HG02759 (cell line): ENCODE data around the gene SERPINB11.
"Not testable (repeated sequence)": the region's sequence is repeated elsewhere in the genome, so short reads cannot be mapped to it uniquely, and the experiment has no call there.

Experiments
- ATAC-seq: cut with Tn5 transposase; IDR thresholded peaks from one replicate; pipeline ENCODE4 v1.9.1; 2021; ENCODE audit warnings: mild to moderate bottlenecking, moderate library complexity; ENCODE audit not compliant: unreplicated experiment

Gene SERPINB11

DNA sequence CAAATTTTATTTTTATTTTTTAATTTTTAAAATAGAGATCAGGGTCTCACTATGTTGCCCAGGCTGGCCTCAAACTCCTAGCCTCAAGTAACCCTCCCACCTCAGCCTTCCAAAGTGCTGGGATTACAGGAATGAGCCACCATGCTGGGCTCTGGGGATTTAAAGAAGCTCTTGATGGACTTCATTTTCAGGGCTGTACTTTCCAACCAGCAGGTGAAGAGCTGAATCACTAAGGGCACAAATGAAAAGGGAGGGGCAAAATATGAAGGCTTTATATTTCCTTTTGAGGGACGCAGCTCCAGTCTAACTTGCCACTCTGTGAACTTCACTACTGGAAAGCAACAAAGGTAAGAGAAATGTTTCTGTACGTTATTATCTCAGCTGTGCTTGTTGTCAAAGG, at the start of gene SERPINB11:
Gene SERPINB11, plus strand, starts transcription at position 301 of the 400 bp plus-strand sequence. CDS start 7,234 bp downstream, outside the sequence.
- ATAC-seq = no peak

DNA sequence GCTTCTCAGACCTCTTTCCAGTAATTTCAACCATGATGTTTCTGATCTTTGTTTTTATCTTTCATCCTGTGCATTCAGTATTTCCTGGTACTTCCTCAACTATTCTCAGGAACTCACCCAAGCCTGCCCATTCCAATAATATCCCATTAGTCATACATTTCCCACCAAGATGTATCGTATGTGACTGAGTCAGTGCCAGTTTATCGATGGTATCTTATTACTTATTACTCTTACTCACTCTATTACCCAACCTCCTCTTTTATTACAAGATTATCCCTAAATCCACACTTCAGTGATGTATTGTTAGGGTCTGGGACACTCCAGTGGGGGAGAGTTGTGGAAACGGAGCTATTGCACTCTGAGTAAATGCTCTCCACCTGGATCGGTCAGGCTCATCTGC, 43.8 kb upstream of the SERPINB11 start:
- ATAC-seq = not testable (repeated sequence)

- not testable (repeated sequence) for ATAC-seq
Measured at GRCh38 chr18:63661750-63662149, 41.0 kb upstream of the SERPINB11 start, which contains the start of gene SERPINB3. SERPINB3 (minus strand) TSS chr18:63661893; CDS start chr18:63661216, 677 bp downstream.

DNA sequence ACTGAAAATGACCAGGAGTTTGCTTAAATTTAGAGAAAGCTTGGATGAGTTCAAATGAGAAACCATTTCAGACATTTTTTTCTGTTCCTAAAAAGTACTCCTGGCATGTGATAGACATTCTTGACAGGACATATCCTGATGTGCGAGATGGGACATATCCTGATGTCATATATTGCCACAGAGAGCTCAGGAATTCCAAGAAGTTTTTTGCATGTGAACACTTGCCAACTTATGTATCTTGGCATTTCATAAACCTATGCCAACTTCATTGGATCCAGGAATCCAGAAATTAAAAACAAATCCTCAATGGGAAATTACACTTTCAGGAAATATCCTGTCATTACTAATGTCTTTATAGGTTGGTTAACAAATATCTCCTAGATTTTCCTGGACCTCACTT, 38.2 kb upstream of the SERPINB11 start:
- no peak for ATAC-seq

- ATAC-seq = peak; percentile 89
Measured at GRCh38 chr18:63676526-63677323, 26.0 kb upstream of the SERPINB11 start.

DNA sequence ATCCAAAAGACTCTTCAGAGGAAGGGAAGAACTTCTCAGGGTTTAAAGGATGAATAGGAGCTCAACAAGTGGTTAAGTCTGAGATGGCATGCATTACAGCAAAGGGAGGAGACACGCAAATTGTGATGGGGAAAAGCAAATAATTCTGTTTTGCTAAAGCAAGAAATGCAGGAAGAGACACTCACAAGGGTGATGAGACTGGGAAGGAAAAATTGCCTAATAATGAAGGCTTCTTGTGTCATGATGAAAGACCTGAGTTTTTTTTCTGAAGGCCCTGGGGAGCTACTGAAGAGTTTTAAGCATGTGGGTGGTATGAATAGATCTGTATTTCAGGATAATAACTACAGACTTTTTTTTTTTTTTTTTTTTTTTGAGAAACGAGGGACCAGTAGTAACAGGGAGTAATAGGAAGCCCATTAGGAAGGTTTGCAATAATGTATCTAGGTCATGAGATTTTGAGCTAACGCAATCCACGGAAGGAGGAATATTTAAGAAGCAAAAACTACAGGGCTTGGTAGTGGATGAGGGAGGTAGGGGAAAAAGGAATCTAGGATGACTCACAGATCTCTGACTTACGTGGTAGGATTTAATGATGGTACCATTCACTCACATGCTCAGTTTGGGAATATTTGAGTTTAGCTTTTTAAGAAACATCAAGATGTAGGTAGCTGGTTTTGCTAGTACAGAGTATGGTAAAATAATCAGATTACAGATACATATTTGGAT, 25.1 kb upstream of the SERPINB11 start:
- ATAC-seq = no peak

- no peak for ATAC-seq
Measured at GRCh38 chr18:63679820-63680606, 22.7 kb upstream of the SERPINB11 start.

GRCh38 chr18:63681449-63682340, 21.1 kb upstream of the SERPINB11 start:
- no peak for ATAC-seq

DNA sequence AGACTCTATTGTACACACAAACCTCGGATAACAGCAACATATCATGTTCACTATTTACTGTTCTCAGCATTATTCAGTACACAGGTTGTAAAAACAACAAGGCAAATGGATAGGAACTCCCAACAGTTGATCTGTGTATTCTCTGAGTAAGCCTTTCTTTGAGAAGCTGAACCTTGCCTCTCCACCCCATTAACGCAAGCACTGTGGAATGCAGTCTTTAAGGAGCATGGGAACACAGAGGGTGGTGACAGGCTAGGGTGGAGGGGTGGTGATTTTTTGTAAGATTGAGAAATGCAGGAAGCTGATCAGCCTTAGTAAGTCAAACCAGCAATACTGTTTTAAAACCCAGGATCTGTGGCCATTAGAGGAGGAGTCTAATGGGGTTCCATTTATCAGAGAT, 19.6 kb upstream of the SERPINB11 start:
- ATAC-seq = no peak

- ATAC-seq = no peak
Measured at GRCh38 chr18:63683890-63684289, 18.9 kb upstream of the SERPINB11 start.

DNA sequence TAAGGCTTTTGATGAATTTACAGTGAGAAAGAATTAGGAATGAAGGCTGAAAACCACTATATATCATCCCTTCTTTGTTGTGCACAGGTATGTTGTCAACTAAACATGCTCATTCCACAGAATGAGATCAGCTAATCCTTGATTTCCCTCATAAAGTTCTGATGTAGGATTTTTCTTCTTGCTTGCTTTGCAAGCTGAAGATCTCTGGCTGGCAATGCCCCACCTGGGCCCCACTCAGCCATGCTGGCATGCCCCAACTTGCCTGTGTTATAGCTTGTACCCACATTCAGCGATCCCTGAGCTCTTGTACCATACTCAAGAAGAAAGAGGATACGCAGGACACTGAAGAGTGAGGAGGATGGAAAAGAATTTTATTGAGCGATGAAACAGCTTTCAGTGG, 18.0 kb upstream of the SERPINB11 start:
- no peak for ATAC-seq

DNA sequence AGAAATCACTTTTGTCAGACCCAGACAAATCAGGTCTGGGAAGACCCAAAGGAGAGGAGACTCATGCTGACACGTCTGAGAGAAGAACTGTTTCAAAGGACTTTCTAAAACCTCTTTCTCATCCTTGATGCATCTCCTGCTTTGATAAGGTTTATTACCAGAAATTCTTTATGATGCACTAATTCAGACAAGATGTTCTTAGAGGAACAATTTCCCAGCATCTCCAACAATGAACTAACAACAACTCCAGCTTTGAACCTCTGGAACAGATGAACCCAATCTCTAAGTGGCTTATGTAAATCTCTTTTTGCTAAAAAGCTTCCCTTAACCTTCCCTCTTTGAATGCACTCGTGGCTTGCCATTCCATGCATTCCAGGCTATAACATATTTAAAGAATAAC, 15.9 kb upstream of the SERPINB11 start:
- ATAC-seq = no peak

- ATAC-seq = no peak
Measured at GRCh38 chr18:63689064-63689463, 13.7 kb upstream of the SERPINB11 start.

GRCh38 chr18:63697097-63697660, 5.6 kb upstream of the SERPINB11 start:
- no peak for ATAC-seq

DNA sequence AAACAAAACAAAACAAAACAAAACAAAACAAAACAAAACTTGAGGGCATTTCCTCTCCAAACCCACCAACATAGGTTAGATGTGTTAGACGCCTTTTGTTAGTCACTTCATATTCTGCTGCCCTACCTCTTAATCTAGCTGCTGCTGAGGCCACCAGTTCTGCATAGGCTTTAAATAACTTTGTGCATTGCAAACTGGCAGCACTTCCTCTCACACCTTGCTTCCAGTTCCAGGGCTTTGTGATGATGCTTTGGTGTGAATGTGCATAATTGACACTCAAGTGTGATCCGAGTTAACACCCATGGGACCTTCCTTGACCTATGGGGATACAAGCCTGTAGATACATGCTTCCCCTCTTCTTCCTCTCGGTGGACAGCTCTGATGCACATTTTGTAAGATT, 2.3 kb upstream of the SERPINB11 start:
- ATAC-seq = no peak

- ATAC-seq = no peak
Measured at GRCh38 chr18:63701952-63702351, 808 bp upstream of the SERPINB11 start.

DNA sequence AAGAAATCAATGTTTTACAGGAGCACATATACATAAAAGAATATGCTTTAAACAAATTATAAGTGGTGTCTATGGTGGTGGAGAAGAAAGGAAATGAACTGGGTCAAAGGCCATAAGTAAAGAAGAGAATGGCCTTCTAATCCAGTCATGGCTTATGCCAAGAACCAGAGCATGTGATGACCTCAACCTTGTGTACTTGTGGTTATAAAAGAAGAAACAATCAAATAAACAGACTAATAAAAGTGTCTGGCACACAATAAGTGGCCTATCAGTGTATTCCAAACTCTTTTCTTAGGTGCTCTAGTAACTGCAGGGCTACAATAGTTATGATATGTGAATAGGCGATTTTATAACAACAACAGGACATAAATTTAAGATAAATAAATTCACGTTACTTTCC, 2.6 kb downstream of the SERPINB11 start:
- no peak for ATAC-seq

DNA sequence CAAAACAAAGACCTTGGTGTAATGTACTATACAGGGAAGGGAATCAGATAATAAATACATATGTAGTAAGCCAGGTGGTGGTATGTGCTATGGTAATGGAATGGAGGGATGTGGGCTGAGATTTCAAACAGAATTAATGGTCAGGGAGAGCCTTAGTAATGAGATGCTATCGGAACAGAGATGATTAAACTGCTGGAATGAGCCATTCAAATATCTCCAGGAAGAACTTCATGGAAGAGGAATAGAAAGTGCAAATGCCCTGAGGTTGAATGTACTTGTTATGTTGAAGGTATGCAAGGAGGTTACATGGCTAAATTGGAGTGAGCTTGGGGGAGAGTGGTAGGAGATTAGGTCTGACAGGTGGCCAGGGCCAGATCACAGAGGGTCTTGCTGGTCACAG, 5.1 kb downstream of the SERPINB11 start:
- no peak for ATAC-seq

GRCh38 chr18:63708650-63709049, 5.9 kb downstream of the SERPINB11 start:
- no peak for ATAC-seq
